Stimulated activated memory B cell treated with anti-CD40 and anti-IgM and Interleukin-4, amounts not matched to agents 10 μg/mL and 1 μg/mL and 100 μg/mL, for 72 hours (primary cell): ENCODE results near the gene OR8G5.

ENCODE experiments used
- ATAC-seq: fragments of 150-1000 bp; cut with Tn5 transposase; 2 replicates; pipeline ENCODE4 v1.10.0; 2021
- H3K27ac Mint-ChIP-seq: one replicate; pipeline ENCODE4 v1.8.0; 2022; ENCODE audit warnings: mild to moderate bottlenecking, mixed read lengths
- H3K27me3 Mint-ChIP-seq: one replicate; pipeline ENCODE4 v1.8.0; 2022; ENCODE audit warnings: mixed read lengths
- H3K36me3 Mint-ChIP-seq: one replicate; pipeline ENCODE4 v1.8.0; 2022; ENCODE audit warnings: mixed read lengths
- H3K4me1 Mint-ChIP-seq: one replicate; pipeline ENCODE4 v1.8.0; 2022; ENCODE audit warnings: mixed read lengths
- H3K4me3 Mint-ChIP-seq: one replicate; pipeline ENCODE4 v1.8.0; 2022; ENCODE audit warnings: mild to moderate bottlenecking, moderate library complexity, mixed read lengths
- H3K9me3 Mint-ChIP-seq: one replicate; pipeline ENCODE4 v1.8.0; 2022; ENCODE audit warnings: mixed read lengths

OR8G5 gene

DNA sequence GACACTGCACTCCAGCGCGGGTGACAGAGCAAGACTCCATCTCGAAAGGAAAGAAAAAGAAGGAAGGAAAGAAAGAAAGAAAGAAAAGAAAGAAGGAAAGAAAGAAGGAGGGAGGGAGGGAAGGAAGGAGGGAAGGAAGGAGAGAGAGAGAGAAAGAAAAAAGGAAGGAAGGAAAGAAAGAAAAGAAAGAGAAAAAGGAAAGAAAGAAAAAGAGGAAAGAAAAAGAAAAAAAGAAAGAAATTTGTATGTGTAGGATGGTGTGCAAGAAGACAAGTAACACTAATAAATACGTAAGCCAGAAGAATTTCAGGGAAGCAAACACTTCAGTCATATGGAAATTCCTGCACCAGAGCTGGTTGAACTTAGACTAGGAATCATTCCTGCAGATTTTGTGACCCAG is 57.0 kb downstream of the OR8G5 start:
- H3K4me3 Mint-ChIP-seq: no peak overlapping the region
- no peaks in the 10 kb centered on the region for H3K4me1 Mint-ChIP-seq
- peaks cover 9% of the 10 kb centered on the region for H3K27me3 Mint-ChIP-seq
- no peaks in the 10 kb centered on the region for H3K9me3 Mint-ChIP-seq
- ATAC-seq: no peak
- no peaks in the 10 kb centered on the region for H3K36me3 Mint-ChIP-seq
- H3K27ac Mint-ChIP-seq: no peak overlapping the region

DNA sequence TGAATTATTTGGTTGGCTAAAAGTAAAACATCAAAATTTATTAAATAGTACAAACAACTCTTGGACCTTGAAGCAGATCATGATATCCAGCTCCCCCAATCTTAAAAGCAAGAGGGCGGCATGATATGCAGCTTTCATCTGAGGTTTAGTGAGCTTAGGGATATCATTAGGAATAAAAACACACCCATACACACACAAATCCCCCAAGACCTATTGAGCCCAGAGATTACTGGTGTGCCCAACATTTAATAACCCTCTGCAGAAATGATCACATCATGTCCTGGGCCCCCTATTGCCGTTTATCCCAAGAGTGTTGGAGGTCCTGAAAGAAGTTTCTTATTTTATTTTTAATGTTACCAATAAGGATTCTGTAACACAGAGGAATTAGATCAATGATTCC is 57.7 kb downstream of the OR8G5 start, which contains the start of gene OR8D1:
OR8D1 (minus strand) TSS at position 101 of the 400 bp plus-strand sequence. CDS start 3,183 bp downstream, outside the sequence.
- no peak within 1 kb of the TSS for H3K27ac Mint-ChIP-seq

DNA sequence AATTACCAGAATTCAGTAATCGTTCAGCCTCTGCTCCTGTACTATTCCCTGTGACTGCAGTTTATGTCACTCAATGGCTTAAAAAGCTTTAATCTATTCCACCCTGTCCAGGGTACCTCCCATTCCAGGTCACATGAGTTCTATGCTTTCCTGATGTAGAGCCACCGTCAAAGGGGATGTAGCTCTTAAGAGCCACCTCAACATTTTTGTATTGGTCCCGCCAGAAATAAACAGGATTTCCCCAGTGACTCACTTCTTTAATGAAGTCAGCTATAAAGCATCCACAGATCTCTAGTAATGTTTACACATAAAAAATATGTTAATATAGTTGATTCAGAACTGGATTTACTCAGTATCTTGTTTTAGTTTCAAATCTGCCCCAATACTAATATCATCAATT is 58.9 kb downstream of the OR8G5 start:
- H3K27ac Mint-ChIP-seq: no peak overlapping the region
- H3K4me3 Mint-ChIP-seq: no peak overlapping the region
- H3K9me3 Mint-ChIP-seq: no peaks in the 10 kb centered on the region
- H3K4me1 Mint-ChIP-seq: no peaks in the 10 kb centered on the region
- ATAC-seq: no peak
- H3K27me3 Mint-ChIP-seq: peaks cover 9% of the 10 kb centered on the region
- no peaks in the 10 kb centered on the region for H3K36me3 Mint-ChIP-seq

More for the DNA sequence above, 57.7 kb downstream of the OR8G5 start, which contains the start of gene OR8D1:
- Mint-ChIP-seq H3K9me3 (no peaks in the 10 kb centered on the region), H3K4me1 (no peaks in the 10 kb centered on the region), H3K27me3 (peaks cover 9% of the 10 kb centered on the region), H3K36me3 (no peaks in the 10 kb centered on the region), H3K4me3 (no peak within 1 kb of the TSS)
- ATAC-seq: no peak
